Stimulated activated CD4-positive, alpha-beta T cell treated with anti-CD3 and anti-CD28 coated beads, Interleukin-12 subunit alpha, Interleukin-12 subunit beta, amount 100 ng/mL, for 4 hours (primary cell): Measurements from ENCODE around the gene CTDSP1.
A peak's percentile ranks its signal among the peaks of the same experiment; 100 is the strongest.

Experiments used
- DNase-seq: peaks from one replicate; pipeline ENCODE4 v3.0.0-alpha.2; 2020

Gene CTDSP1

GRCh38 chr2:218383892-218384519 is 15.7 kb upstream of the CTDSP1 start:
- DNase-seq = no peak

DNA sequence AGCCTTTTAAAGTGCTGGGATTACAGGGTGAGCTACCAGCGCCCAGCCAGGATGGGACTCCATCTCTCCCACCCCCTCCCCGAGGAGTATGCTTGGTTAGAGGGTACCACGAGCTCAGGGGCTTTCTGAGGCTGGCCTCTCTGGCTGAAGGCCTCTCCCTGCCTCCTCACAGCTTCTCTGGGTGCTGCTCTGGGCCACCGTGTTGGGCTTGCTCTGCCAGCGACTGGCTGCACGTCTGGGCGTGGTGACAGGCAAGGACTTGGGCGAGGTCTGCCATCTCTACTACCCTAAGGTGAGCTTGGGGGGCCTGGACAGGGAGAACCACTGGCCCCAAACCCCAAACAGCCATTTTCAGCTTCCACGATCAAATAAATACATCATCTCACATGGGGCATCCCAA is 14.7 kb upstream of the CTDSP1 start:
- DNase-seq = no peak

GRCh38 chr2:218386505-218387368 is 12.9 kb upstream of the CTDSP1 start:
- no peak for DNase-seq

DNA sequence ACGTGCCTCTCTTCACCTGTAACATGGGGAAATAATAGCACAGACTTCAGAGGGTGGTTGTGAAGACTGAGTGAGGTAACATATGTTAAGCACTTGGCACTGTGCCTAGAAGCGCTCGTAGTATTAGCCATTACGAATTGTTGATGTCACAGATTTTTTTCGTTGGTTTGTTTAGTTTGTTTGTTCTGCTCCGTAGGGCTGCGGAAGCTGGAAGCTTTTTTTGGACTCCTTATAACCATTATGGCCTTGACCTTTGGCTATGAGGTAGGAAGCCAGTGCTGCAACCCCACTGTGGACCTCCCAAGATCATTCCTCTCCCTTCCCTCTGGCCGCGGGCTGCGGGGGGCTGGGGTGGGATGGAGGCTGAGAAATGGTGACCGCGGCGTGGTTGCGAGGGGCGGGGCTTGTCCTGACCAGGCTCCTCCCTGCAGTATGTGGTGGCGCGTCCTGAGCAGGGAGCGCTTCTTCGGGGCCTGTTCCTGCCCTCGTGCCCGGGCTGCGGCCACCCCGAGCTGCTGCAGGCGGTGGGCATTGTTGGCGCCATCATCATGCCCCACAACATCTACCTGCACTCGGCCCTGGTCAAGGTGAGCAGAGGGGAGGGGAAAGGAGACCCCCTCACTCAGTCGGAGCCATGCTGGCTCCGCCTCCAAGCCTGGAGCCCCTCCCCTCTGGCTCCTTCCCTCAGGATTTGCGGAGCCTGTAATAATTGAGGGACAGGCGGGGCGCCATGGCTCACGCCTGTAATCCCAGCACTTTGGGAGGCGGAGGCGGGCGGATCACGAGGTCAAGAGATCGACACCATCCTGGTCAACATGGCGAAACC is 12.1 kb upstream of the CTDSP1 start:
- DNase-seq = no peak

DNA sequence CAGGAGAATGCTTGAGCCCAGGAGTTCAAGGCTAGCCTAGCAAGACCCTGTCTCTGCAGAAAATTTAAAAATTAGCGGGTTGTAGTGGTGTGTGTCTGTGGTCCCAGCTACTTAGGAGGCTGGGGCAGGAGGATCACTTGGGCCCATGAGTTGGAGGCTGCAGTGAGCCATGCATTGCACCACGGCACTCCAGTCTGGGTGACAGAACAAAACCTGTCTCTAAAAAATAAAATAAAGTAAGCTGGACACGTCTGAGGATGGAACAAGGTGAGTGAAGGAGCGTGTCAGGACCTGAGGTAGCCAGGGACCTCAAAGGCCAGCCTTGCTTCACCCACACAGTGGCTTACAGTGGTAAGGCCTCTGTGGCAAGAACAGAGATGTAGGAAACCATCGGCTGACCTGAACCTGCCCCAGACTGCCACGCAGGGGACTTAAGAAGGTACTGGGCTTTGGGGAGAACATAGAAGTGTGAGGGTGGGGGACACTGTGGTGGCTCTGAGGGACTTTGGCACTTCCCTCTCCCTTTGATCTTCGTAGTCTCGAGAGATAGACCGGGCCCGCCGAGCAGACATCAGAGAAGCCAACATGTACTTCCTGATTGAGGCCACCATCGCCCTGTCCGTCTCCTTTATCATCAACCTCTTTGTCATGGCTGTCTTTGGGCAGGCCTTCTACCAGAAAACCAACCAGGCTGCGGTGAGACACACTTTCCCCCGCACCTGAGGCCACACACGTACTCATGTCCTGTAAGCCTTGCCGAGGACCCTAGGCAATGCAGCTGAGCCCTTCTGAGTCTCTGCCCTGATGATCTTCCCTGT is 10.1 kb upstream of the CTDSP1 start:
- DNase-seq = no peak

DNA sequence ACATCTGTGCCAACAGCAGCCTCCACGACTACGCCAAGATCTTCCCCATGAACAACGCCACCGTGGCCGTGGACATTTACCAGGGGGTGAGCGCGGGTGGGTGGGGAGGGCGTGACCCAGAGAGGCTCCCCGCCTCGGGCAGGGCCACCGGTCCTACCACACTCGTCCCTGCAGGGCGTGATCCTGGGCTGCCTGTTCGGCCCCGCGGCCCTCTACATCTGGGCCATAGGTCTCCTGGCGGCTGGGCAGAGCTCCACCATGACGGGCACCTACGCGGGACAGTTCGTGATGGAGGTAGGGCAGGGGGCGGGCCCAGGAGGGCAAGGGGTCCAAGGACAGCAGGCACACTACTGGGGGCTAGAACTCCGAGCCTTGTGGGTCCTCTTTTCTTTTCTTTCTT is 8.5 kb upstream of the CTDSP1 start:
- DNase-seq = no peak

DNA sequence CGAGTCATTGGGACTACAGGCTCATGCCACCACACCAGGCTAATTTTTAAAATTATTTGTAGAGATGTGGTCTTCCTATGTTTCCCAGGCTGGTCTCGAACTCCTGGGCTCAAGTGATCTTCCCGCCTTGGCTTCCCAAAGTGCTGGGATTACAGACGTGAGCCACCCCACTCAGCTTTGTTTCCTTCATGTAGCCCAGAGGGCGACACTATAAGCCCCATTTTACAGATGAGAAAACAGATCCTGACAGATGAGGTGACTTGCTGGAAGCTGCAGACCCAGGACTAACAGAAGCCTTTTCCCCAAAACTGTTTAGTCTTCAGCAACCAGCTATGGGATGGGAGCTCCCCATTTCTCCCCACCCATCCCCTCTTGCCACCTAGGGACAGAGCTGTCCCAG is 7.2 kb upstream of the CTDSP1 start:
- DNase-seq = no peak

DNA sequence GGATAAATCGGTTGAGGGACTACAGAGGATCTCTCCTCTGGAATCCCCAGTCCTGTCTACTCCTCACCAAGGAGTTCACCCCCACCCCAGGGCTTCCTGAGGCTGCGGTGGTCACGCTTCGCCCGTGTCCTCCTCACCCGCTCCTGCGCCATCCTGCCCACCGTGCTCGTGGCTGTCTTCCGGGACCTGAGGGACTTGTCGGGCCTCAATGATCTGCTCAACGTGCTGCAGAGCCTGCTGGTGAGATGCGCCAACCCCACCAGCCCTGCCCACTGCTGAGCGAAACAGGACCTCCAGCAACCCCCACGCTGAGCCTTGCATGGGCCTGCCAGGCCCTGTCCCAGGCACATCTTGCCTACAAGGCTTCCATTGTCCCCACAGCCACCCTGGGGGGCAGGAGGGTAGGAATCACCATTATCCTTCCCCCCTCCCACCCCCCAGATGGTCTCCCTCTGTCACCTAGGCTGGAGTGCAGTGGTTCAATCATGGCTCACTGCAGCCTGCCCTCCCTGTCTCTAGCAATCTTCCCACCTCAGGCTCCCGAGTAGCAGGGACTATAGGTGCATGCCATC is 6.7 kb upstream of the CTDSP1 start:
- DNase-seq = no peak

- DNase-seq = no peak
Observed at GRCh38 chr2:218393750-218394290, 5.8 kb upstream of the CTDSP1 start.

DNA sequence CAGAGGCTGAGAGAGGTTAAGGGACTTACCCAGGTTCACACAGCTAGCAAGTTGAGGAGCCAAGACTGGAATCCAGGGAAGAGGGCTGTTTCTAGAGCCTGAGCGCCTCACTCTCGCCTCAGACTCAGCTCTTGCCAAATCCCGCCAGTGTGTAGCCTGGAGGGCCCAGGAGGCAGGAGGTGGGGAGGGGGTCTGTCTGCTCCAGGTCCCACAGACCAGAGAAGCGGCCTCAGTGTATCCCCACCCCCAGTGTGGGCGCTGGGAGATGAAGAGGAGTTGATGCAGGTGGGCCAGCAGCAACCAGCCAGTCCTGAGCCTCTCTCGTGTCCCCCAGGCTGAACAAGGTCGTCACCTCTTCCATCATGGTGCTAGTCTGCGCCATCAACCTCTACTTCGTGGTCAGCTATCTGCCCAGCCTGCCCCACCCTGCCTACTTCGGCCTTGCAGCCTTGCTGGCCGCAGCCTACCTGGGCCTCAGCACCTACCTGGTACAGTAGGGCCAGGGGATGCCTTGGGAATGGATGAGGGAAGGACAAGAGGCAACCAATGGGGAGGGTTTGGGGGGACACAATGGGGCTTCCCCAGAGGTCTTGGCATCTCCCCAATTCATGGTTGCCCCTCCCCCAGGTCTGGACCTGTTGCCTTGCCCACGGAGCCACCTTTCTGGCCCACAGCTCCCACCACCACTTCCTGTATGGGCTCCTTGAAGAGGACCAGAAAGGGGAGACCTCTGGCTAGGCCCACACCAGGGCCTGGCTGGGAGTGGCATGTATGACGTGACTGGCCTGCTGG is 5.2 kb upstream of the CTDSP1 start:
- DNase-seq = no peak

DNA sequence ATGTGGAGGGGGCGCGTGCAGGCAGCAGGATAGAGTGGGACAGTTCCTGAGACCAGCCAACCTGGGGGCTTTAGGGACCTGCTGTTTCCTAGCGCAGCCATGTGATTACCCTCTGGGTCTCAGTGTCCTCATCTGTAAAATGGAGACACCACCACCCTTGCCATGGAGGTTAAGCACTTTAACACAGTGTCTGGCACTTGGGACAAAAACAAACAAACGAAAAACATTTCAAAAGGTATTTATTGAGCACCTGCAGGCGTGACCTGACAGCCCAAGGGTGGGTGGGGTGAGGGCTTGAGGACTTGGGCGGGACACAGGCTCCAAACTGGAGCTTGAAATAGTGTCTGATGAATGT is 4.6 kb upstream of the CTDSP1 start:
- no peak for DNase-seq

GRCh38 chr2:218395456-218395825 is 4.2 kb upstream of the CTDSP1 start:
- no peak for DNase-seq

GRCh38 chr2:218395826-218396687 is 3.6 kb upstream of the CTDSP1 start:
- DNase-seq = peak; percentile 89

DNA sequence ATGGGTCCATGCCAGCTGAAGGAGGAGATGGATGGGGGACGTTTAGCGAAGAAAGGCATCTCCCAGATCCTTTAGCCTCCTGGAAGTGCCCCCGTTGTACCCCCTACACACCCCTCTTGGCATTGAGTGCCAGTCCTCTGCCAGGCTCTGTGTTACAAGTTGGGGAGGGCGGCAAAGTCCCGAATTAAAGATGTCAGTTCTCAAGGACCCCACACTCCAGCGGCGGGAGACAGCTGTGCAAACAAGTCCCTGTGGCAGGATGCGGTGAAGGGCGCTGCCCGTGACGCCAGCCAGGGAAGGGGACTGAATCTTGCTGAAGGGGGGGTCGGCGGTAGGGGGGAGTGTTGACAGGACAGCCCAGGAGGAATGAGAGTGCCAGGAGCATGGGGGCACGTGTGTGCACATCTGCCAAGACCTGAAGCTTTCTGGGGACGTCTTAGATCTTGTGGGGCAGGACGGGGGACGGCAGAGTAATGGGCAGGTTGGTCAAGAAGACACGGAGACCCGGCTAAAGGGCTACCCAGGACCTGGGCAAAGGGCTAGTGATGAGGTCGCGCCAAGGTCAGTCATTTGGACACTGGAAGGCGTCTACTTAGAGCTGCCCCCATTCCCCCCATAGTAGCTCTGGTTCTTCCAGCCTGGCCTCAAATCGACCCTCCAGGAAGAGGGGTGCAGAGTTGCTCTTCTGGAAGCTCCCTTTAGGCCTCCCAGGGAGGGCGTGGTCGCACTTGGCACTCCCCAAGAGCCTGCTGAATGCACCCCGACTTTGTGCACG is 2.8 kb upstream of the CTDSP1 start:
- DNase-seq = peak; percentile 44

- DNase-seq = no peak
Observed at GRCh38 chr2:218397463-218397819, 2.2 kb upstream of the CTDSP1 start.

GRCh38 chr2:218397820-218398436 is 1.7 kb upstream of the CTDSP1 start:
- no peak for DNase-seq

- DNase-seq = peak; percentile 49
Observed at GRCh38 chr2:218398437-218399390, 954 bp upstream of the CTDSP1 start.
